Vagina (tissue), 2 donors: ENCODE measurements around the gene PPM1D.

ENCODE experiments used
- CTCF ChIP-seq, 3 experiments: fragments of 450-650 bp in 2 of 3; fragments of 200-600 bp in 1 of 3; sonication (generic) in 1 of 3; IDR thresholded peaks; one replicate each; pipeline ENCODE4 v1.5.1; 2017 to 2019; ENCODE audit warnings: antibody characterized with exemption in 3 of 3, mild to moderate bottlenecking in 2 of 3, moderate library complexity in 2 of 3
- POLR2AphosphoS5 ChIP-seq, 2 donors: sonication (generic); formaldehyde crosslinking; IDR thresholded peaks; one replicate each; pipeline ENCODE4 v1.9.0; 2017; ENCODE audit warnings: antibody characterized with exemption in 2 of 2, mild to moderate bottlenecking in 2 of 2, low read depth in 1 of 2; ENCODE audit not compliant: insufficient read depth in 1 of 2

- no peak for TF ChIP-seq POLR2AphosphoS5 (IDR thresholded peaks at IDR 0.05; ENCODE audit: insufficient read depth in 1 of 2, low read depth in 1 of 2)
- no peak for TF ChIP-seq CTCF (IDR thresholded peaks at IDR 0.05)
Measured at GRCh38 chr17:60630352-60630751, 30.4 kb downstream of the PPM1D start.
